HG02943 (cell line): ENCODE data around the gene ABCD1.

Source experiments
- ATAC-seq: cut with Tn5 transposase; IDR thresholded peaks from one replicate; pipeline ENCODE4 v1.9.1; 2021; ENCODE audit warnings: mild to moderate bottlenecking, low read depth, moderate library complexity; ENCODE audit not compliant: unreplicated experiment

ABCD1 gene

GRCh38 chrX:153782313-153782712, 57.7 kb downstream of the ABCD1 start:
- no peak for ATAC-seq

- ATAC-seq, result no peak
These were observed 58.2 kb downstream of the ABCD1 start for GRCh38 chrX:153782871-153783270.

- ATAC-seq, result no peak
These were observed 58.8 kb downstream of the ABCD1 start for GRCh38 chrX:153783378-153784013.

GRCh38 chrX:153784325-153784967, 59.8 kb downstream of the ABCD1 start:
- ATAC-seq, result no peak

GRCh38 chrX:153786669-153787068, 62.0 kb downstream of the ABCD1 start:
- ATAC-seq, result no peak

- no peak for ATAC-seq
These were observed 65.0 kb downstream of the ABCD1 start for GRCh38 chrX:153789654-153790053.

GRCh38 chrX:153791104-153791852, 66.6 kb downstream of the ABCD1 start:
- no peak for ATAC-seq

- ATAC-seq, result no peak
These were observed 67.7 kb downstream of the ABCD1 start for GRCh38 chrX:153792368-153792767.

GRCh38 chrX:153793291-153793690, 68.6 kb downstream of the ABCD1 start:
- ATAC-seq, result no peak
